GM12878 (cell line): ENCODE data around the gene PRCP. TPM values are rescaled to one million over a fixed set of nuclear protein-coding genes. Genes with fewer than 3 reads are reported as not detected.

ENCODE experiments used
- ATF2 ChIP-seq: IDR thresholded peaks from 2 replicates; pipeline ENCODE4 v1.6.1; 2012; ENCODE audit warnings: low read length, inconsistent platforms
- CUX1 ChIP-seq: IDR thresholded peaks from 2 replicates; pipeline ENCODE4 v1.6.1; 2012; ENCODE audit warnings: improper control_type of control experiment, low read depth, low read length; ENCODE audit not compliant: insufficient replicate concordance
- ETV6 ChIP-seq, 2 experiments: fragments of 450-650 bp in 1 of 2; IDR thresholded peaks in 1 of 2; conservative IDR thresholded peaks in 1 of 2; 2 replicates each; pipeline ENCODE4 v1.6.1; 2014; ENCODE audit warnings: antibody characterized with exemption in 1 of 2, borderline replicate concordance in 1 of 2, low read depth in 1 of 2, mild to moderate bottlenecking in 1 of 2, moderate library complexity in 1 of 2
- FOXK2 ChIP-seq: fragments of 450-650 bp; IDR thresholded peaks from 2 replicates; pipeline ENCODE4 v1.6.1; 2017; ENCODE audit warnings: mild to moderate bottlenecking, moderate library complexity
- HDAC6 ChIP-seq: fragments of 200-600 bp; sonication (generic); IDR thresholded peaks from one replicate; pipeline ENCODE4 v1.8.0; 2017; ENCODE audit warnings: antibody characterized with exemption; ENCODE audit not compliant: unreplicated experiment
- IRF4 ChIP-seq: IDR thresholded peaks from 2 replicates; pipeline ENCODE4 v1.6.1; 2011; ENCODE audit warnings: low read depth, low read length
- IRF5 ChIP-seq: fragments of 450-650 bp; IDR thresholded peaks from 2 replicates; pipeline ENCODE4 v1.6.1; 2017; ENCODE audit warnings: borderline replicate concordance
- MLLT1 ChIP-seq: fragments of 450-650 bp; IDR thresholded peaks from 2 replicates; pipeline ENCODE4 v1.6.1; 2016; ENCODE audit warnings: mild to moderate bottlenecking
- STAT3 ChIP-seq: IDR thresholded peaks from 2 replicates; pipeline ENCODE4 v1.6.1; 2011; ENCODE audit warnings: low read depth, low read length, improper control_type of control experiment
- ZBED1 ChIP-seq: IDR thresholded peaks from 2 replicates; pipeline ENCODE4 v1.6.1; 2016; ENCODE audit warnings: borderline replicate concordance
- ZBTB33 ChIP-seq: fragments of 450-650 bp; IDR thresholded peaks from 2 replicates; pipeline ENCODE4 v1.6.1; 2017; ENCODE audit warnings: mild to moderate bottlenecking
- ZNF687 ChIP-seq: fragments of 450-650 bp; IDR thresholded peaks from 2 replicates; pipeline ENCODE4 v1.6.1; 2017; ENCODE audit warnings: mild to moderate bottlenecking, moderate library complexity
- polyA plus RNA-seq, 11 experiments: library from polyadenylated mRNA; depleted of rRNA in 4 of 11; unstranded in 6 of 11; stranded (reverse) in 5 of 11; fragments of >200 nt; fragmentation: Nextera tagmentation in 4 of 11; fragmentation: Illumina TruSeq in 1 of 11; extraction: Ambion mirVana in 4 of 11; extraction: Trizol in 1 of 11; gene quantifications; 1 replicate in 1 of 11; 2 replicates in 10 of 11; pipeline versions ENCODE4 v1.2.1 to v1.2.3, GENCODE V29; 2011 to 2016; ENCODE audit warnings: inconsistent platforms in 2 of 11, missing spikeins in 2 of 11, low read depth in 1 of 11
- total RNA-seq, 4 experiments: library from RNA; depleted of rRNA in 3 of 4; stranded (reverse); fragments of >200 nt in 3 of 4; fragmentation: Illumina TruSeq in 1 of 4; extraction: Trizol in 1 of 4; gene quantifications; 2 replicates each; pipeline versions ENCODE4 v1.2.1 to v1.2.3, GENCODE V29; 2013 to 2021

Gene PRCP
- total and polyA plus RNA-seq, 10 of the 15 experiments (the other 5 are each of a cell fraction or from before 2014, with no cell fraction given), result 14.9 to 43.6 (median 20.0) TPM

- TF ChIP-seq CUX1, result no peak
- TF ChIP-seq IRF4, result no peak
- TF ChIP-seq FOXK2, result peak; percentile 97
- TF ChIP-seq HDAC6, result no peak
- no peak for TF ChIP-seq ZBED1
- TF ChIP-seq IRF5, result no peak
- no peak for TF ChIP-seq ZBTB33
- TF ChIP-seq ETV6 (conservative IDR thresholded peaks at IDR 0.05 in 1 of 2, IDR thresholded peaks at IDR 0.05 in 1 of 2; ENCODE audit: borderline replicate concordance in 1 of 2, low read depth in 1 of 2), result no peak
- no peak for TF ChIP-seq ZNF687
- peak; percentile 77 for TF ChIP-seq MLLT1
- TF ChIP-seq ATF2, result no peak; the same call in 1 of the 2 replicates
- TF ChIP-seq STAT3, result no peak
These were observed 1.1 kb upstream of the PRCP start, which contains the start of gene DDIAS (continued) for GRCh38 chr11:82901165-82901921.
